H1 (cell line): Measurements from ENCODE around the gene CEACAM8. TPM values are rescaled to one million over a fixed set of nuclear protein-coding genes. Genes with fewer than 3 reads are reported as not detected.

Source experiments
- CTCF ChIA-PET: fragments of 300-600 bp; sonication (Branson Sonifier 250); formaldehyde crosslinking; loops from one replicate; lab custom pipeline; 2021; ENCODE audit not compliant: partially characterized antibody; lab: Charles Lee
- POLR2A ChIA-PET: fragments of 300-600 bp; sonication (Branson Sonifier 250); formaldehyde crosslinking; loops from one replicate; lab custom pipeline; 2021; ENCODE audit warnings: inconsistent platforms; ENCODE audit not compliant: partially characterized antibody; lab: Charles Lee
- DNase-seq, 2 experiments: peaks; one replicate each; pipeline versions ENCODE4 v3.0.0 to v3.0.0-alpha.2; 2010 to 2022; ENCODE audit warnings: low spot score in 2 of 2, low read depth in 1 of 2, mixed read lengths in 1 of 2
- FAIRE-seq: peaks from 2 replicates; lab custom pipeline; 2011; peaks lifted over from hg19 to GRCh38; lab: Jason Lieb, UNC
- H2AFZ ChIP-seq: 2 replicates; pipeline ENCODE4 v1.8.1; 2012; ENCODE audit warnings: low read length, inconsistent platforms
- H2AK5ac ChIP-seq: 2 replicates; pipeline ENCODE4 v1.6.1; 2013; ENCODE audit warnings: low read depth, low read length
- H2BK120ac ChIP-seq: replicated peaks from 2 replicates; pipeline ENCODE3; 2013; ENCODE audit warnings: low read depth, low read length, inconsistent platforms
- H2BK12ac ChIP-seq: 2 replicates; pipeline ENCODE4 v1.6.1; 2013; ENCODE audit warnings: low read depth, low read length
- H2BK15ac ChIP-seq: 2 replicates; pipeline ENCODE4 v1.6.1; 2013; ENCODE audit warnings: low read length
- H2BK20ac ChIP-seq: 2 replicates; pipeline ENCODE4 v1.6.1; 2013; ENCODE audit warnings: low read length
- H2BK5ac ChIP-seq: 2 replicates; pipeline ENCODE4 v1.6.1; 2013; ENCODE audit warnings: low read depth, low read length
- H3K14ac ChIP-seq: 2 replicates; pipeline ENCODE4 v1.6.1; 2013; ENCODE audit warnings: inconsistent platforms; ENCODE audit not compliant: insufficient read length
- H3K18ac ChIP-seq: 2 replicates; pipeline ENCODE4 v1.6.1; 2013; ENCODE audit warnings: low read length; ENCODE audit errors: extremely low read depth
- H3K23ac ChIP-seq: 2 replicates; pipeline ENCODE4 v1.6.1; 2013; ENCODE audit warnings: inconsistent platforms; ENCODE audit not compliant: insufficient read length
- H3K23me2 ChIP-seq: 2 replicates; pipeline ENCODE4 v1.6.1; 2013; ENCODE audit warnings: low read depth, low read length
- H3K27ac ChIP-seq: 2 replicates; pipeline ENCODE4 v1.6.1; 2011; ENCODE audit warnings: low read depth, low read length, inconsistent platforms
- H3K27me3 ChIP-seq, 4 experiments: replicated peaks in 1 of 4; 1 replicate in 1 of 4; 2 replicates in 3 of 4; pipeline versions ENCODE4 v1.6.1 to v1.8.1; 2011 to 2013; ENCODE audit warnings: low read length in 3 of 4, mild to moderate bottlenecking in 3 of 4, inconsistent platforms in 2 of 4, mixed read lengths in 2 of 4, moderate library complexity in 1 of 4; ENCODE audit not compliant: control insufficient read depth in 3 of 4, insufficient read depth in 3 of 4; ENCODE audit errors: extremely low read depth in 1 of 4
- H3K36me3 ChIP-seq, 4 experiments: 2 replicates each; pipeline versions ENCODE4 v1.6.1 to v1.8.1; 2011 to 2013; ENCODE audit warnings: mild to moderate bottlenecking in 4 of 4, low read length in 3 of 4, moderate library complexity in 2 of 4, control low read depth in 1 of 4, inconsistent platforms in 1 of 4; ENCODE audit not compliant: insufficient read depth in 4 of 4, control insufficient read depth in 2 of 4
- H3K4ac ChIP-seq: replicated peaks from 2 replicates; pipeline ENCODE3; 2013; ENCODE audit warnings: low read length, low read depth, mixed read lengths, inconsistent platforms; ENCODE audit not compliant: insufficient read length
- H3K4me1 ChIP-seq, 4 experiments: replicated peaks in 1 of 4; 1 replicate in 1 of 4; 2 replicates in 3 of 4; pipeline versions ENCODE4 v1.6.1 to v1.8.1; 2011 to 2013; ENCODE audit warnings: low read length in 3 of 4, inconsistent platforms in 2 of 4, mixed read lengths in 1 of 4; ENCODE audit not compliant: insufficient read depth in 4 of 4, control insufficient read depth in 3 of 4
- H3K4me2 ChIP-seq, 2 experiments: 2 replicates each; pipeline versions ENCODE4 v1.6.1 to v1.8.1; 2011 to 2013; ENCODE audit warnings: low read depth in 2 of 2, low read length in 2 of 2, control low read depth in 1 of 2, inconsistent platforms in 1 of 2, mild to moderate bottlenecking in 1 of 2; ENCODE audit not compliant: insufficient read depth in 1 of 2
- H3K4me3 ChIP-seq, 4 experiments: fragments of 200-600, 300-600 bp in 1 of 4; sonication (generic), shearing (Covaris generic), sonication (Bioruptor Twin) in 1 of 4; 2 replicates each; pipeline versions ENCODE4 v1.5.1 to v1.8.1; 2011 to 2016; ENCODE audit warnings: low read length in 4 of 4, low read depth in 3 of 4, control low read depth in 2 of 4, inconsistent platforms in 2 of 4, mild to moderate bottlenecking in 2 of 4, mixed read lengths in 1 of 4, moderate library complexity in 1 of 4; ENCODE audit not compliant: insufficient read depth in 2 of 4; ENCODE audit errors: extremely low read depth in 1 of 4
- H3K56ac ChIP-seq: replicated peaks from 2 replicates; pipeline ENCODE3; 2013; ENCODE audit warnings: low read depth, mild to moderate bottlenecking, mixed read lengths, low read length, inconsistent platforms; ENCODE audit not compliant: insufficient read length
- H3K79me1 ChIP-seq: 2 replicates; pipeline ENCODE4 v1.6.1; 2013; ENCODE audit warnings: low read depth, low read length, control low read depth
- H3K79me2 ChIP-seq, 2 experiments: 2 replicates each; pipeline versions ENCODE4 v1.6.1 to v1.8.1; 2012 to 2013; ENCODE audit warnings: low read length in 2 of 2, mild to moderate bottlenecking in 2 of 2, inconsistent platforms in 1 of 2; ENCODE audit not compliant: insufficient read depth in 2 of 2, control insufficient read depth in 1 of 2
- H3K9ac ChIP-seq, 4 experiments: replicated peaks in 1 of 4; 1 replicate in 1 of 4; 2 replicates in 3 of 4; pipeline versions ENCODE4 v1.6.1 to v1.8.1; 2011 to 2013; ENCODE audit warnings: low read depth in 3 of 4, low read length in 3 of 4, control low read depth in 2 of 4, mild to moderate bottlenecking in 2 of 4, moderate library complexity in 2 of 4, inconsistent platforms in 1 of 4; ENCODE audit errors: extremely low read depth in 1 of 4
- H3K9me3 ChIP-seq, 2 experiments: 2 replicates each; pipeline versions ENCODE4 v1.6.1 to v1.8.1; 2012 to 2013; ENCODE audit warnings: mild to moderate bottlenecking in 2 of 2, moderate library complexity in 2 of 2, control low read depth in 1 of 2, inconsistent platforms in 1 of 2, low read depth in 1 of 2, low read length in 1 of 2, mixed read lengths in 1 of 2; ENCODE audit not compliant: insufficient read depth in 2 of 2
- H4K20me1 ChIP-seq, 2 experiments: replicated peaks in 1 of 2; 2 replicates each; pipeline versions ENCODE3 to v1.8.1; 2011 to 2013; ENCODE audit warnings: inconsistent platforms in 2 of 2, low read length in 2 of 2, mild to moderate bottlenecking in 1 of 2; ENCODE audit not compliant: insufficient read depth in 2 of 2, control insufficient read depth in 1 of 2
- H4K5ac ChIP-seq: 2 replicates; pipeline ENCODE4 v1.6.1; 2013; ENCODE audit warnings: low read length, low read depth, mixed read lengths, inconsistent platforms; ENCODE audit not compliant: insufficient read length
- H4K8ac ChIP-seq: 2 replicates; pipeline ENCODE4 v1.8.0; 2013; ENCODE audit warnings: mild to moderate bottlenecking, moderate library complexity, low read length, inconsistent platforms; ENCODE audit not compliant: insufficient read depth; ENCODE audit errors: extremely low read depth
- H4K91ac ChIP-seq: replicated peaks from 2 replicates; pipeline ENCODE3; 2013; ENCODE audit warnings: low read length, mixed read lengths, inconsistent platforms; ENCODE audit not compliant: insufficient read length
- BACH1 ChIP-seq: IDR thresholded peaks from 2 replicates; pipeline ENCODE4 v1.6.1; 2012; ENCODE audit warnings: low read length, improper control_type of control experiment
- CBX5 ChIP-seq: fragments of 300-800, 300-1000 bp; sonication (generic); IDR thresholded peaks from 2 replicates; pipeline ENCODE4 v1.7.1; 2016; ENCODE audit warnings: antibody characterized with exemption, low read length, low read depth
- CEBPB ChIP-seq: IDR thresholded peaks from 2 replicates; pipeline ENCODE4 v1.6.1; 2012; ENCODE audit warnings: low read depth, low read length
- CTBP2 ChIP-seq: IDR thresholded peaks from 2 replicates; pipeline ENCODE4 v1.7.0; 2011; ENCODE audit warnings: borderline replicate concordance, mild to moderate bottlenecking, moderate library complexity, mixed read lengths, low read length; ENCODE audit not compliant: insufficient read depth, insufficient read length
- HDAC2 ChIP-seq, 2 experiments: fragments of 300-600 bp in 1 of 2; sonication (generic) in 1 of 2; IDR thresholded peaks; 2 replicates each; pipeline ENCODE4 v1.6.1; 2011 to 2012; ENCODE audit warnings: low read depth in 2 of 2, low read length in 2 of 2, mild to moderate bottlenecking in 2 of 2, moderate library complexity in 2 of 2, borderline replicate concordance in 1 of 2, inconsistent platforms in 1 of 2
- KDM5A ChIP-seq: fragments of 200-600 bp; IDR thresholded peaks from 2 replicates; pipeline ENCODE4 v1.7.1; 2012; ENCODE audit warnings: mild to moderate bottlenecking, low read length, inconsistent platforms, mixed read lengths
- RNF2 ChIP-seq: fragments of 200-900, 300-1000 bp; sonication (generic); IDR thresholded peaks from 2 replicates; pipeline ENCODE4 v1.7.1; 2016; ENCODE audit warnings: borderline replicate concordance, low read depth, mild to moderate bottlenecking, antibody characterized with exemption, low read length; ENCODE audit not compliant: poor library complexity, severe bottlenecking; ENCODE audit errors: missing control alignments
- RXRA ChIP-seq: IDR thresholded peaks from 2 replicates; pipeline ENCODE4 v1.6.1; 2011; ENCODE audit warnings: low read depth, mild to moderate bottlenecking, low read length, moderate library complexity; ENCODE audit not compliant: insufficient read depth
- SIX5 ChIP-seq: IDR thresholded peaks from 2 replicates; pipeline ENCODE4 v1.6.1; 2011; ENCODE audit warnings: mild to moderate bottlenecking, low read depth, low read length
- SP1 ChIP-seq: IDR thresholded peaks from 2 replicates; pipeline ENCODE4 v1.6.1; 2011; ENCODE audit warnings: low read depth, low read length
- SP2 ChIP-seq: IDR thresholded peaks from 2 replicates; pipeline ENCODE4 v1.6.1; 2012; ENCODE audit warnings: mild to moderate bottlenecking, low read length, inconsistent platforms
- WGBS, 2 experiments: shearing (Covaris generic) in 1 of 2; methylation state at CpG; one replicate each; pipeline versions ENCODE4 v1.1.6 to v1.1.7; 2013 to 2015; ENCODE audit warnings: low lambda C conversion rate in 2 of 2, mixed read lengths in 2 of 2, inconsistent platforms in 1 of 2, low coverage in 1 of 2, missing lambda C conversion rate in 1 of 2; ENCODE audit not compliant: insufficient replicate concordance in 2 of 2, insufficient coverage in 1 of 2, insufficient read length in 1 of 2; ENCODE audit errors: extremely low coverage in 1 of 2, missing lambda C conversion rate in 1 of 2; 5-methylcytosine and 5-hydroxymethylcytosine counted together
- polyA plus RNA-seq, 7 experiments: library from polyadenylated mRNA; depleted of rRNA in 3 of 7; stranded (reverse) in 5 of 7; unstranded in 2 of 7; fragments of >200 nt in 5 of 7; fragments of 200-250 nt in 2 of 7; gene quantifications; 1 replicate in 5 of 7; 2 replicates in 1 of 7; 4 replicates in 1 of 7; pipeline versions ENCODE4 v1.2.1 to v1.2.3, GENCODE V29; 2011 to 2013; ENCODE audit warnings: missing spikeins in 2 of 7, mixed read lengths in 2 of 7
- total RNA-seq: library from RNA; stranded (reverse); fragmentation: NEBNext Ultra II Directional; extraction: Animal tissue kit (Norgen Biotek cat#: 25700); gene quantifications from 2 replicates; pipeline ENCODE4 v1.2.1, GENCODE V29; 2021
- TF ChIP-seq, protein P1 (sequence below): IDR thresholded peaks from 2 replicates; pipeline ENCODE4 v1.6.1; 2012; ENCODE audit warnings: inconsistent platforms

The CEACAM8 gene
- total and polyA plus RNA-seq, 2 of the 8 experiments (the other 6 are each of a cell fraction or from before 2014, with no cell fraction given) = not detected

DNA sequence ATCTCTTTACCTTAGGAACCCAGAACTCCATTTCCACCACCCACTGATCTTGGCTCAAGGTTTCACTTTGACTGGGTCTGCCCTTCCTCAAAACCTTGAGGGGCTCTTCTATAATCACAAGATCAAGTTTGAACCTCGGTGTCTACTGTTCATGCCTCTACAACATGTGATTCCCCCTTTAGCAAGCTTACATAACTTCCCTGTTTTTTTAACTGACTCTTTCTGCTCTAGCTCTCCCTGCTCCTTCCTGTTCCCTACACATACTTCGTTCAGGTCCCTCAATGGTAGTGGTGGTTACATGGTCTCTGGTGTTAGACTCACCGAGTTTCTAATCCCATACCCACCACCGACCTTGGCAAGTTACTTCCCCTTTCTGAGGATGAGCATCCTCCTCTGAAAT is 26.7 kb downstream of the CEACAM8 start:
- no peak overlapping the region for H3K4ac ChIP-seq
- no peaks in the 10 kb centered on the region for H3K36me3 ChIP-seq
- no peaks in the 10 kb centered on the region for H3K79me2 ChIP-seq
- TF ChIP-seq CTBP2 (no peak), KDM5A (no peak), SP2 (no peak), HDAC2 (IDR thresholded peaks at IDR 0.05; ENCODE audit: borderline replicate concordance in 1 of 2, low read depth in 2 of 2, low read length in 2 of 2) (no peak), CEBPB (no peak), SIX5 (no peak), RXRA (no peak), BACH1 (no peak), RNF2 (no peak), SP1 (no peak), CBX5 (no peak)
- TF ChIP-seq, protein P1, sequence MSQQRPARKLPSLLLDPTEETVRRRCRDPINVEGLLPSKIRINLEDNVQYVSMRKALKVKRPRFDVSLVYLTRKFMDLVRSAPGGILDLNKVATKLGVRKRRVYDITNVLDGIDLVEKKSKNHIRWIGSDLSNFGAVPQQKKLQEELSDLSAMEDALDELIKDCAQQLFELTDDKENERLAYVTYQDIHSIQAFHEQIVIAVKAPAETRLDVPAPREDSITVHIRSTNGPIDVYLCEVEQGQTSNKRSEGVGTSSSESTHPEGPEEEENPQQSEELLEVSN = no peak
- no peak overlapping the region for H3K4me3 ChIP-seq
- no peaks in the 10 kb centered on the region for H3K27me3 ChIP-seq
- H3K9ac ChIP-seq = no peak overlapping the region
- no peaks in the 10 kb centered on the region for H3K9me3 ChIP-seq
- no peak overlapping the region for H2BK120ac ChIP-seq
- no peak overlapping the region for H2BK20ac ChIP-seq
- H4K20me1 ChIP-seq = no peaks in the 10 kb centered on the region
- ChIA-PET POLR2A (no interaction called here), CTCF (interaction anchor here (1.5 to 4.5 kb wide), 3 partner anchors 16 to 34 kb away, joined by 5 to 34 read pairs (median 14); no protein-coding TSS in a partner anchor)
- H3K23me2 ChIP-seq = no peaks in the 10 kb centered on the region
- no peak overlapping the region for H3K23ac ChIP-seq
- H4K91ac ChIP-seq = no peak overlapping the region
- no peak overlapping the region for H3K18ac ChIP-seq
- no peak overlapping the region for H3K14ac ChIP-seq
- no peak overlapping the region for H3K4me2 ChIP-seq
- no peak overlapping the region for H2AFZ ChIP-seq
- no peak overlapping the region for H2AK5ac ChIP-seq
- H2BK12ac ChIP-seq = no peak overlapping the region
- no peaks in the 10 kb centered on the region for H3K79me1 ChIP-seq
- H3K27ac ChIP-seq = no peak overlapping the region
- H2BK15ac ChIP-seq = no peak overlapping the region
- no peak overlapping the region for H4K8ac ChIP-seq
- FAIRE-seq (no peak), DNase-seq (no peak)
- H3K4me1 ChIP-seq = no peaks in the 10 kb centered on the region
- no peak overlapping the region for H3K56ac ChIP-seq
- H4K5ac ChIP-seq = no peak overlapping the region
- WGBS, 2 experiments = 76% methylated on average over 4 of the region's 4 CpGs; no CpG with 5 or more reads in 1 of the 2 experiments
- no peak overlapping the region for H2BK5ac ChIP-seq
